AG08396 (cell line): Measurements from ENCODE around the gene MUL1.

Experiments
- DNase-seq: peaks from one replicate; pipeline ENCODE4 v3.0.0; 2012; ENCODE audit warnings: low spot score, mixed read lengths

Gene MUL1

DNA sequence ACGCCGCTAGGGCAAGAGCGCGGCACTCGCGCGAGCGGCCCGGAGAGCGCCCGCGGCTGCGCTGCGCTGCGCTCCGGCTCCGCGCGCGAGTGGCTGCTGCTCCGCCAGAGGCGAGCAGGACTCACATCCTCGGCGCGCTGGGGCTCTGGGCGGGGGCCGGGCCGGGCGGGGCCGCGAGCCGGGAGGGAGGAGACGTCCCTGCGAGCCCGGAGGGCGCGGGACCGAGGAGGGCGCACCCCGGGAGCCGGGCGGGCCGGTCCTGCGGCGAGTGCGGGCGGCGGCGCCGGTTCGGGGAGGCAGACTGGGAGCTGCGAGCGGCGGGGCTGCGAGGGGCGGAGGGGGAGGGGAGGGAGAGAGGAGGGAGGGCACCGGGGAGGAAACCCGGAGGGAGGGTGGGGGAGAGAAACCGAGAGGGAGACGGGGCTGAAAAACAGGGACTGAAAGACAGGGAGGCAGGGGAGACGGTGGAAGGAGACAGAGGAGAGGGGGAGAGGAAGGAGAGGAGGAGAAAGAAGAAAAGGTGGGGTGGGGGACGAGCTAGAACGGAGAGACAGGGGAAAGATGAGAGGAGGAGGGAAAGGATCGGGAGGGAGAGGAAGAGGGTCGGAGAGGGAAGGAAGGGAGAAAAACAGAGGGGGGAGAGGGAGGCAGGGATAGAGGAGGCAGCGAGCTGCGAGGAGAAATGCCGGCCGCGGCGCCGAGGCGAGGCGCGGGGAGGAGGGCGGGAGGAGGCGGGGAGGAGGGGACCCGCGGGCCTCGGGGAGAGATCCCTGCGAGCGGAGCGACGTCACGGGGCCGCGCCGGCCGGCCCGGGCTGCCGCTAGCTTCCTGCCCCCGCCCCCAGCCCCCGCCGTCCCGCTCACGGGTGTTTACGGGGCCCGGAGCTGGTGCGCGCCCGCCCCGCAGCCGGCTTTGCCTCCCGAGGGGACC, 22.2 kb downstream of the MUL1 start, which contains the start of gene CAMK2N1:
Gene CAMK2N1 (minus strand): TSS at position 684 of the 930 bp plus-strand sequence. CDS start 831 bp downstream, outside the sequence.
- peak; percentile 93 for DNase-seq

DNA sequence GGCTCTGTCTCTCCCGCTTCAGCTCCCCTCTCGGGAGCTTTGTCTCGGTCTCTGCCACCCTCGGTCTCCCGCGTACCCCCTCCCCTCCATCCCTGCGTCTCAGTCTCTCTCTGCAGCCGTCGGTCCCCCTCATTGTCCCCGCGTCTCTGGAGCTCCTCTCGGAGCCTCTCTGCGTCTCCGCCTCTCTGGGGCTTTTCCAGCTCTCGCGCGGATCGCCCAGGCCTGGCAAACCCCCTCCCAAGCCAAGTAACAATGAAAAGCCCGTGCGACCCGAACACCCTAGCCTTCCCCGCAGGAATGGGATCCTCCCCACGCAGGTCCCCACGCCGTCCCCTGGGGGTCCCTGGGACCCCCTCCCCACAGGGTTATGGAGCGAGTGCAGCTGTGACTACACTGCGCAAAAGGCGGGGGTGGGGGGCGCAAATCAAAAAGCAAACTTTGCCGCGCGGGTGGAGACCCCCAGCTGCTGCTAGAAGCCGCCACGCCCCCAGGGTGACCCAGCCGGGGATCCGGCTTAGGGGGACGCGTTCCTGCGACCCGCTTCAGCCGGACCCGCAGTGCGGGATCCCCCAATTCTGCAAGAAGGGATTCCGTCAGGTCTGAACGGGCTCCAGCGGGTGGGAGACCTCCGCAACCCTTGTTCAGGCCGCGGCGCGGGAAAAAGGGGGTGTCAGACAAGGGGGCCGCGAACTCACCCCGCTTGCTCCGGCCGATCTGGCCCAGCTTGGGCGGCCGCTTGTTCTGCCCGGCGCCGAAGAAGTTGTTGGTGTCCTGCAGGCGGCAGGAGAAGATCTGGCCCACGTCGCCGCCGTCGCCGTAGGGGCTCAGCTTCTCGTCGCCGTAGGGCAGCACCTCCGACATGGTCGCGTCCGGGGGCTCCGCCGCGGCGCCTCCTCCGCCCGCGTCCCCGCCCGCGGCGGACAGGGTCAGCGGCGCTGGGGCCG, 23.2 kb downstream of the MUL1 start:
- no peak for DNase-seq

DNA sequence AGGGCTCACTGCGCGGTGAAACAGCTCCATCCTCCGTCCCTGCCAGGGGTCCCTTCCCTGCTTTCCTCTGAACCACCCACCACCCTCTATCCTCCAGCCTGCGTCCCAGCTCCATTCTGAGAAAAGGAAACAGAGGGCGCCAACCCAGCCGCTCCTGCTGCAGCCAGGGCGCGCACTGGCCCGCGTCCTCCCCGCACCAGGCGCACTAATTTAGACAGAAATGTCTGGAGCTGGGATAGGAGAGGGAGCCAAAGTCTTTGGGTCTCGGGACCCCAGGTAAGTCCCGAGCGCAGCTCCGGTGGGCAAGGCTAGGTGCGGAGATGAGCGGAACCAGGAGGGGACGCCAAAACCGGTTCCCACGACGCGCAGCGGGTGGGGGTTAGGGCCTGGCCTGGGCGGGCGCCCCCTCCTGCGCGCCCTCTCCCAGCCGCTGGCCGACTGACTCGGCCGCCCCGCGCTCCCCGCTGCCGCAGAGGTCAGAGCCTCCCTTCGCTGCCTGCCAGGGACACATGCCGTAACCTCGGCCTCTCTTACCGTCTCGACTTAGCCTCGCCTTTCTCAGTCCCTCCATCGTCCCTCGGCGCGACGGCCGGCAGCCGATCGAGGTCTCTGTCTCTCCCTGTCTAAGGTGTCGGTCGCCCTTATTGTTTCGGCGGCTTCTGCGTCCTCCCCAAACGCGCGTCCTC, 24.0 kb downstream of the MUL1 start:
- DNase-seq, result no peak

DNA sequence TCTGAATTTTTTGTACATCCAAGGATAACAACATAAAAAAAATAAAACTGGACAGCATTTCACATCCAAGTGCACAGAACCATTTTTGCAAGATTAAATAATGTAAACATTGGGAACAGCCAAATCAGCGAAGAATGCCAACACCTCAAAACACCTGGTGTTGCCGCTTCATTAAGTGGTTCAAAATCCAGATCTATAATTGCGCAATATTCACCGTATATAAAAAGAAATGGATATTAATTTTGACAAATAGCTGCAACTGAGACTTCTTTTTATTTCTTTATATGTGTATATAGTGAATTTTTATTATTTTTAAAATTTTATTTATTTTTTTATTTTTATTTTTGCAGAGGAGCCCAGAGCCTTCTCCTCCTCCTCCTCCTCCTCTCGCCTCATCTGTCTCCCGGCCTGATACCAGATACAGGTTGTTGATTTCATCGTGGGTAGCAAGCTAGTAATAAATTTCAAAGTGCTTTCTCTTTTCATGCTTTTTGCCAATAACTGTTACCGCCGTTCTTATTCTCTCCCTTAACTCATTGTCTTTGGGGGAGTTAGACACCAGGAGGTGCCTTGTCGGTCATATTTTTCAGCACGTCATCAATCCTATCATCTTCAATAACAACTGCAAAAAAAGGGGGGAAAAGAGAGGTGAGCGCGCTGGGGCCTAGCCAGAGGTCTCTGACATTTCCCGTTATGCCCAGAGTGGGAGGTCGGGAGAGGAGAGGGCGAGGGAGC, 24.7 kb downstream of the MUL1 start:
- DNase-seq, result no peak

DNA sequence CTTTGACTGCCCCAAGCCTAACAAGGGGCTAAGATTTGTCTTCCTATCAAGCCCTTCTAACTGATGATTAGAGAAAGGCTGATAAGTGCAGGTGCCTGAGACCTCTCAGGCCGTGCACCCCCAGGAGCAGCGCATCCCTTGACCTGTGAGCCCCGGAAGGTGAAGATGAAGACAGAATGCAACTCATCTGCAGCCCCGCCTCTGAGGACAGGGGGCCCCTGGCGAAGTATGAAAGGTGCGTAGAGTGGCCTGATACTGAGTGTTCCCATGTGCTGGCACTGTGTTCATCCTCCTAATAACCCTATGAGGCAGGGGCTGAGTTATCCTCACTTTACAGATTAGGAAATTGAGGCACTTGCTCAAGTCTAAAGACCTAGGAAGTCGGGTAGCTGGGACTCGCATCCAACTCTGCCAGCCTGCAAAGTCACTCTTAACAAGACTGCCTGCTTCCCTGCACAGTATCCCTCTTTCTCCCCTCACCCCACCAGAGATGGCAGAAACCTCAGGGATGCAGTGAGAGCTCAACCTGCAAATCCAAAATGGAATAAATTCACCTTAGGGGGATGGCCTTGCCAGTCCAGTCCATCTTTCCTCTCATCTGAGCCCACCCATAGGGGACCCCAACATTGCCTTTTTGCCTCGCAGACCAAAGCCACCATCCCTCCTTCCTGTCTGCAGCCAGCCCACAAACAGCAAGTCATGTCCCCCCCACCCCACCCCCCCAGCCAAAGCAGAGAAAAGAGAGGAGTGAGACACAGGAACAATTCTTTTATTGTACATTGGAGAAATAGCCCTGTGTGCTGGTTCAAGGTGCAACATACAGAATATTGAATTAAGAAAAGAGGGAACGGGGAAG, 26.1 kb downstream of the MUL1 start:
- no peak for DNase-seq

DNA sequence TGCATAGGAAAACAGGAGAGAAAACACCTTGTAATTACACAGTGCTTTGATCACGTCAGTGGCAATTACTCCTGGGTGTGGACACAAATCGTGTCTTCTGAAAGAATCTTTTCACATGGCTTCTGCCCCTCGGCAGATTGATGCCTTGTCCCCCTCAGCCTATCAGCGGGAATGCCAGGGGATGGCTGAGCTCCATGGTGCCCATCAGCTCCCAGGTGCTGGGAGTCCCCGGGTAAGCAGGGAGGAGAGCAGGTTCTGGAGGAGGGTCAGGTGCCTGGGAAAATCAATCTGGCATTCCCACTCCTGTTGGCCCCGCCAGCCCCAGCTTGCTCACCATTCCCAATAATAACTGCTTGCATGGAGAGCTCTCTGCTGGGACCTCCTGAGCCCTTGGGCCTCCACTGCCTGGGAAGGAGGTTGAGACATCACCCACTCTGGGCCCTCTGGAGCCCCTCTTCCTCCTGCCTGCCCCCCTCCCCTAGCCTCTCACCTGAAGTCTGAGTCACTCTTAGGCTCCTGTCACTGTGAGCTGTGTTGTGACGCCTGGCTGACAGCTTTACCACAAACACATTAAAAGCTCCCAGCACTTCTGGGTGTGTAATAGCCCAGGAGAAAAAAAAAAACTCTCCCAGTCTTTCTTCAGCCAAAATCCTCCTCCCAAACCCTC, 26.9 kb downstream of the MUL1 start:
- DNase-seq, result no peak

DNA sequence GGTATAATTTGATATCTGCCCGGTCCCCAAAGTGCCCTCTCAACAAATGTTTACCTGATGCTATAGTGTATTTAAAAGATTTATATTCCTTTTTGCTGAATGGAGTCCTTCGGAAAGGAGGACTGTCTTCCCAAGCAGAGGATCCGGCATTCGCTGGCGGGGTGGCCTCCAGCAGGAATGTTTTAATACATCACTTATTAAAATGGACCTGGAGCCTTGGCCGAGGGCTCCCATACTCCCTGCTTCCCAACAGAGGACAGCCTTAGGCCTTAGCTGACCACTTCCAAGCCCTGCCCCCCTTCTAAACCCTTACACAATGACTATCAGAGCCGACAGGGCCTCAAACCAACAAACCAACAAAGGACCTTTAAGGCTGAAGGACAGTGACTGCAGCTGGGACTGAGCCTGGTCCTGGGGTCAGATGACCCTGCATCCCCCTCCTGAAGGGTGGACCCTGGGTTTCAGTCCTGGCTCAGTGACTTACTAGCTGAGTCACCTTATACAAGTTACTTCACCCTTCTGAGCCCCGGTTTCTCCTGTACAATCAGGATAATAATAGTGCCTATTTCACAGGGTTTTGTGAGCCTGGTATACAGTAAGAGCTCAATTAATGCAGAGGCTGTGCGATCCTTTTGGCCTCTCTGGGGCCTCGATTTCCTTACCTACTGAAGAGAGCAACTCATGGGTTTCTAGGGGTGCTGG, 27.6 kb downstream of the MUL1 start:
- no peak for DNase-seq

DNA sequence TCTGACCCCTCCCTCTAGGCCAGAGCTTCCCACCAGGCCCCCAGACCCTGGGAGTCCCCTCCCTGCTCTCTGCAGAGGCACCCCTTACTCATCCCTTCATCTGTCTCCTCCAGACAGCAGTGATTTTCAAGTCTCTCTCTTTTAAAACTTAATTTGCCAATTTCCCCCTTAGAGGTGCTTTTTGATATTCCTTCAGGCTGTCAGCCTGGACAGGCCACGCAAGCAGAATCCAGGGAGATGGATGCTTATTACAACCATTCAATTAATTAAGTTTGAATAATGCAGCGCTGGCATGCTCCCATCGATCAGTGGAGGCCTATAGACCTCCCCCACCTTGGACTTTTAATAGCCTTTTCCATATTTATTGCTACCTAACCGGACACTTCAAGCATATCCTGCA, 28.1 kb downstream of the MUL1 start:
- DNase-seq, result no peak

DNA sequence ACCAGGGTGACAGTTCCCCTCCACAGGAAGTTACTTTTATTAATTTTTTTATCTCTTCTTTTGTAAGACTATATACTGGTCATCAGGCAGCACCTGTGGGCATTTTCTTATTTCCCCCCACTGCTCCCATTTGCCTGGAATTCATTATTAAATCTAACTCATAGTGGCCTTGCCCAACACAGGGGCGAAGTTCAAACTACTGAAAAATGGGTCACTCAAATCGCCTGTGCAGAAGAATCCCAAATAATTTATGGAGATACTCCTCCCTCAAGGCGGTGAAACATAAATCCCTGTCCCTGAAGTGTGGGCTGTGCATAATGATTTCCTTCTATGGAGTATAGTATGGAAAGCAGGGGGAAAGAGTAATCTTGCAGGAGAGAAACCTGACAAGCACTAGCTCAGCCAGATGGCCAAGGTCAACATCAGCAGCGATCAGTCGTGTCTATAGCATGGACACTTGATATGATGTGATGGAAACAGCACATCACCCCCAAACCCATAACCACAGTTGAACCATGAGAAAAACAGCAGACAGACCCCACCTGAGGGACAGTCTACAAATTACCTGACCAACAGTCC, 29.8 kb downstream of the MUL1 start:
- DNase-seq, result no peak

DNA sequence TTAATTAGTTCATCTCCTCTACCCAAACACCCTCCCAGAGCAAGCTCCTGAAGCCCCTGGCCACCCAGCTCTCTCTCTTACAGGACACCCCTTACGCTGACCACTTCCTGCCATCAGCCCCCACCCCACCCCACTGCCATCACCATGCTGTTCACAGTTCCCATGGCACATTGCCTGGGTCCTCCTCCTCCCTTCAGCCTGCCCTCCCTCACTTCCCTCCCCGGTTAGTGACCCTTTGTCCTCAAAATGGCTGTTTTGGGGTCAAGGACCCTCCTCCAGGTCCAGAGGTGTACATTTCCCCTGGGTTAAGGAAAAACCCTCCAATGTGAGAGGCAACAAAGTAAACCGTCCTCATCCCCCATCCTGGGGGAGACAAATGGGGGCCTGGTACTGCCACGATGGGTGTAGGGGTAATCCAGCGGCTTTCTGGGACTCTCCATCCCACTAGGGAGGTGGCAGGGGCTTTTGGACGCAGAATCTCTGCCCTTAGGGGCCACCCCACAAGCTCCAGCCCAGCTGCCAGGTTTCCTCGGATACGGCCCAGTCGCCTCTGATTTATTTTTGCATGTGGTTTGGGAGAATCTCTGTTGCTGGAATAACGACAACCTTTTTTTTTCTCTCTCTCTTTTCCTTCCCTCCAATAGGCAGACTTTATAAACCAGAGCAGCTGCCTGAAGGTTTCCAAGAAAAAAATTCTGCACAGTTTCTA, 30.4 kb downstream of the MUL1 start:
- DNase-seq, result peak; percentile 50

DNA sequence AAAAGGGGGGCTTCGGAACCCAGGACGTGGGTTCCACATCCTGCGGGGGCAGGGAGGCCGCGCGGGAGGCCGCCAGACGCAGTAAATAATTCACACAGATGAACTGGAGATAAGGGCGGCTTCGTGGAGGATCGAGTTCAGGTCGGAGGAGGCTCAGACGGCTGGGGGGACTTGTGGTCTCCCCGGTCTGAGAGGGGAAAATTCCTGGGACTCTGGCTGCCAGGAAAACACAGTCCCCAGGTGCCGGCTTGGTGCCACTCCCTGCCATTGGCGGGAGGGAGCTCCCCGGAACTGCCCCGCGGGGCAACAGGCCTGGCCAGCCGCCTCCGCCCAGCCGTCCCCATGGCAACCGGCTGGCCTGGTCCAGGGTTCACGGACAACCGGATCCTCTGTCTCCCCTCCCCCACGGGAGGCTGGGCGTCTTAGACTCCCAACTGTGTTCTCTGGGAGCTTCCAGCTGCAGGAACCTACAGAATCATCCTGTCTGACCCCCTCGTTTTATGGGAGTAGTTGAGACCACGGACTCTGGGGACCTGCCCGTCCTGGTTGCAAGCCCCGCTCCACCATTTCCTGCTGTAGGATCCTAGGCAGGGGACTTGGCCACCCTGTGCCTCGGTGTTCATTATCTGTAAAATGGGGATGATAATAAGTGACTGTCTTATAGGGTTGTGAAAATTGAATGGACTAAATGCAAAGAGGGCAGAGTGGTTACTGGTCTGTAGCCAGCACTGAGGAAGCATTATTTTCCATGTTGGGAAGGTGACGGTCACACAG, 31.5 kb downstream of the MUL1 start:
- DNase-seq, result no peak

DNA sequence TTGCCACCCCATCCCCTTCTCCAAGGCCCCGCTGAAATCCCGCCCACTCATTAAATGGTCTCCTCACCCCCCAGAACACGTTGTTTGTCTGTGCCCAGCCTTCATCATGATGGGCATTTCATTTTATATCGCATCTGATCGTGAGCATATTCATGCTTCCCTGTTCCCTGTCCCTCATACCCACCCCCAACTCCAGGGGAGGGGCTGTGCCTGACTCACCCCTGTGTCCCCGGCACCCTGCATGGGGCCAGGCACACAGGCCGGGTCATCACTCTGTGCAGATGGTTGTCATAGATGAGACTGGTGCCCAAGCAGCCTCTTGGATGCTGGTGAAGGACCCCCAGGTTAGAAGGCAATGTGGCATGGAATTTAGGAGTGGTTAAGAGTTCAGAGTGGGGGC, 33.0 kb downstream of the MUL1 start:
- DNase-seq, result no peak

DNA sequence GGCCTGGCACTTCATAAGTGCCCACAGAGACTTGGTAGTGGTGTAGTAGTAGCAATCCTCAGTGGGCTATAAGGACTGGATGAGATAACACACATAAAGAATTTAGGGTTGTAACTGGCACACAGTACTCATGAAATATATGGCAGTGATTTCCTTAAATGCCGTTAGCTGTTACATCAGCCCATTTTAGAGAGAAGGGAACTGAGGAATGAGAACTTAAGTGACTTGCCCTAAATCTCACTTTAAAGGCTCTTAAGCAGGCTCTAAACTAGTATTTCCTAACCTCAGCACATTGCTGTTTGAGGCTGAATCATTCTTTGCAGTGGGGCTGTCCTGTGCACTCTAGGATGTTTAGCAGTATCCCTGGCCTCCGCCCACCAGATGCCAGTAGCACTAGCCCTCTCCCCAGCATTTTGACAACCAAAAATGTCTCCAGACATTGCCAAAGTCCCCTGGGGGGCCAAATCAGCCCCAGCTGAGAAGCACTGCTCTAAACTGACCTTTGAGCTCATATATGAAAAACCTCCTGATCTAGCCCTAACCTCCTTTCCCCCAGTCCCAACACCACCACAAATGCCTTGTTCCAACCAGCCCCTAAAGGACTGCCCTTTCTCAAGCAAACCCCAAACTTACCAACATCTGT, 33.5 kb downstream of the MUL1 start:
- DNase-seq, result no peak

DNA sequence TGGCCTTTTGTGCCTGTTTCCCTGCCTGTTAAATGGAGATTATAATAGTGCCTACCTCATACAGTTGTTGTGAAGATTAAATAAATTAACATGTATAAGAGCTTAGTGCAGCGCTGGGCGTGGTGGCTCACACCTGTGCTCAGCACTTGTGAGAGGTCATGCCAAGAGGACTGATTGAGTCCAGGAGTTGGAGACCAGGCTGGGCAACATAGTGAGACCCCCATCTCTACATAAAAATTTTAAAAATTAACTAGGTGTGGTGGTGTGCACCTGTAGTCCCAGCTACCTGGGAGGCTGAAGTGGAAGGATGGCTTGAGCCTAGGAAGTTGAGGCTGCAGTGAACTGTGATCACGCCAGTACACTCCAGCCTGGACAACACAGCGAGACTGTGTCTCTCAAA, 34.1 kb downstream of the MUL1 start:
- no peak for DNase-seq

DNA sequence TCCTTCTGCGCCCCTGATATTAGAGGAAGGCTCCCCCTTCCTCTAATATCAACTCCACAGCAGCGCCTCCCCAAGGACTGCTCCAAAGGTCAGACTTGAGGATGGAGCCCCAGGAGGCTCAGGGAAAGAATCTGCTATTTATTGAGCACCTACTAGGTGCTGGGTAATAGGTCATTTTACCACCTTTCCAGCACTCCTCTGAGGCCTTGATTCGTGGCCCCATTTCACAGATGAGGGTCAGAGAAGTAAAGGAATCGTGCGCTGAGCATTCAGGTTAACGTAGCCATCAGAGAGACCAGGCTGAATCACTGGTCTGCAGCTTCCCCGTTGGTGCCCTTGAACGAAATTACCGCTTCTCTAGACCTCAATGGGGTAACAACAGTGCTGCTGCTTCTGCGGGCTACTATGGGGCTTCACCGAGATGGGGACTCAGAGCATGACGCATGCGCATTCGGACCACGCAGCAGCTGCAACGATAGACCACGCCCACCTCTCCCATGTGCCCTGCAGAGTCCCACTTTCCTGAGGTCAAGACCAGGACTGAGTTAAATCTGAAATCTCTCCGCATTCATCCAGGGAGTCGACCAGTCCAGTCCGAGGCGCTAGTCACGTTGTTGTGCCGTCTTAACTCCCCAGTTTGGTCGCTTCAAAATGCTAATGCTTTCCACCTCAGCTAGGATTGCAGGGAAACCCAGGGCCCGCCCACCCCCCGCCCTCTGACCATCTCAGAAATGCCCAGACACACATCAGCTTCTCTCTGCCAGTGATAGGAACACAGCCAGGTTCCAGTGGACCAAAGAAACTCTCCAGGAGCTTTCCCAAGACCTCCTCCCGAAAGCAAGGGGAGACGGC, 34.9 kb downstream of the MUL1 start:
- DNase-seq, result peak; percentile 78

DNA sequence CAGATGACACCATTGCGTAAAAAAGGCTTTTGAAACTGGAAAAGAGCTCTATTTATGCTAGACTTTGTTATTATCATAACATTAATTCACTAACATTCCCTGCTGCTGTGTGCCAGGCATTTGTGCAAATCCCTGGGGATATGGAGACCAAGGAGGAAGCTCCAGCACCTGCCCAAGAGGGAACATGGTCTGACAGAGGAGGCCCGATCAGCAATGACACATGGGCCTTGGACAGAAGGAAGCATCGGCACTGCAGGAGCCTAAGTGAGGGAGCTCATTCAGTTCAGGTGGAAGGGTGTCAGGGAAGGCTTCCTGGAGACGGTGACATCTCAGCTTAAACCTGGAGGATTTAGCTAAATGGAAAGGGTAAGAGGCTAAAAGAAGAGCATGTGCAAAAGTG, 35.8 kb downstream of the MUL1 start:
- no peak for DNase-seq
